GM19099 (cell line): Measurements from ENCODE around the gene HAUS2.

Experiments
- POLR2A ChIP-seq: IDR thresholded peaks from 3 replicates; pipeline ENCODE4 v1.6.1; 2011; ENCODE audit warnings: low read depth; ENCODE audit not compliant: insufficient read length; ENCODE audit errors: extremely low read depth

The HAUS2 gene

GRCh38 chr15:42592716-42593115 lies 44.1 kb downstream of the HAUS2 start:
- TF ChIP-seq POLR2A: no peak

GRCh38 chr15:42593143-42593542 lies 44.5 kb downstream of the HAUS2 start:
- TF ChIP-seq POLR2A: no peak

- no peak for TF ChIP-seq POLR2A
Measured at GRCh38 chr15:42594095-42594494, 45.5 kb downstream of the HAUS2 start.

GRCh38 chr15:42595626-42596240 lies 47.1 kb downstream of the HAUS2 start:
- TF ChIP-seq POLR2A: no peak

GRCh38 chr15:42602501-42602900 lies 53.9 kb downstream of the HAUS2 start:
- TF ChIP-seq POLR2A: no peak

GRCh38 chr15:42603978-42604377 lies 55.3 kb downstream of the HAUS2 start:
- TF ChIP-seq POLR2A: no peak

GRCh38 chr15:42604894-42605744 lies 56.5 kb downstream of the HAUS2 start:
- TF ChIP-seq POLR2A: no peak

- no peak for TF ChIP-seq POLR2A
Measured at GRCh38 chr15:42605796-42606195, 57.2 kb downstream of the HAUS2 start.

GRCh38 chr15:42608110-42608531 lies 59.5 kb downstream of the HAUS2 start:
- TF ChIP-seq POLR2A: no peak

GRCh38 chr15:42608752-42609488 lies 60.3 kb downstream of the HAUS2 start:
- TF ChIP-seq POLR2A: no peak

GRCh38 chr15:42611532-42611931 lies 62.9 kb downstream of the HAUS2 start:
- no peak for TF ChIP-seq POLR2A

GRCh38 chr15:42612367-42612912 lies 63.8 kb downstream of the HAUS2 start:
- TF ChIP-seq POLR2A: no peak

- TF ChIP-seq POLR2A: no peak
Measured at GRCh38 chr15:42616107-42616506, 67.5 kb downstream of the HAUS2 start.
